WTC11 (cell line): ENCODE data around the gene SNX9. TPM values are rescaled to one million over a fixed set of nuclear protein-coding genes. Genes with fewer than 3 reads are reported as not detected.
"Not testable (repeated sequence)": the region's sequence is repeated elsewhere in the genome, so short reads cannot be mapped to it uniquely, and the experiment has no call there.

Experiments
- ATAC-seq: fragments of 200-7000 bp; cut with Tn5 transposase; 2 replicates; pipeline ENCODE4 v1.10.0; 2021; ENCODE audit warnings: mild to moderate bottlenecking, moderate library complexity
- CTCF ChIA-PET: fragments of 300-600 bp; sonication (Branson Sonifier 250); formaldehyde crosslinking; loops from one replicate; lab custom pipeline; 2021; ENCODE audit warnings: antibody characterized with exemption; lab: Charles Lee
- POLR2A ChIA-PET: fragments of 350-600 bp; sonication (Branson Sonifier 250); formaldehyde crosslinking; loops from one replicate; lab custom pipeline; 2021; ENCODE audit warnings: antibody characterized with exemption; lab: Charles Lee
- DNase-seq: peaks from one replicate; pipeline ENCODE4 v3.0.0; 2021; ENCODE audit warnings: low spot score
- H3K27ac Mint-ChIP-seq: 2 replicates; pipeline ENCODE4 v1.8.0; 2021; ENCODE audit warnings: mixed read lengths
- H3K27me3 Mint-ChIP-seq: 2 replicates; pipeline ENCODE4 v1.8.0; 2021; ENCODE audit warnings: low read depth, mild to moderate bottlenecking, moderate library complexity, mixed read lengths
- H3K36me3 Mint-ChIP-seq: 2 replicates; pipeline ENCODE4 v1.8.0; 2021; ENCODE audit warnings: mixed read lengths
- H3K4me1 Mint-ChIP-seq: 2 replicates; pipeline ENCODE4 v1.8.0; 2022; ENCODE audit warnings: mixed read lengths
- H3K4me3 Mint-ChIP-seq: 2 replicates; pipeline ENCODE4 v1.8.0; 2021; ENCODE audit warnings: mild to moderate bottlenecking, moderate library complexity, mixed read lengths
- H3K9me3 Mint-ChIP-seq: 2 replicates; pipeline ENCODE4 v1.8.0; 2021; ENCODE audit warnings: mixed read lengths
- ESRRA ChIP-seq: sonication (generic); formaldehyde crosslinking; IDR thresholded peaks from 2 replicates; pipeline ENCODE4 v1.8.1; 2022; ENCODE audit warnings: mild to moderate bottlenecking, missing genetic modification reagents, borderline replicate concordance
- GABPB1 ChIP-seq: sonication (generic); formaldehyde crosslinking; IDR thresholded peaks from 2 replicates; pipeline ENCODE4 v1.8.1; 2023; ENCODE audit warnings: mild to moderate bottlenecking, missing genetic modification reagents
- GTF2I ChIP-seq: fragments of 250-450 bp; sonication (Bioruptor Pico); conservative IDR thresholded peaks from 2 replicates; pipeline ENCODE4 v1.4.0; 2021; ENCODE audit warnings: mild to moderate bottlenecking
- IRF2 ChIP-seq: sonication (generic); formaldehyde crosslinking; IDR thresholded peaks from 2 replicates; pipeline ENCODE4 v1.8.0; 2022; ENCODE audit warnings: low read depth, missing genetic modification reagents, borderline replicate concordance
- JUN ChIP-seq: sonication (generic); formaldehyde crosslinking; IDR thresholded peaks from 2 replicates; pipeline ENCODE4 v1.8.0; 2023; ENCODE audit warnings: mild to moderate bottlenecking, missing genetic modification reagents
- NFYB ChIP-seq: sonication (generic); formaldehyde crosslinking; conservative IDR thresholded peaks from 2 replicates; pipeline ENCODE4 v1.8.0; 2022; ENCODE audit warnings: low read depth, missing genetic modification reagents
- RELA ChIP-seq: sonication (generic); formaldehyde crosslinking; IDR thresholded peaks from 2 replicates; pipeline ENCODE4 v1.8.1; 2022; ENCODE audit warnings: missing genetic modification reagents, mild to moderate bottlenecking, borderline replicate concordance
- RORB ChIP-seq: fragments of 250-450 bp; sonication (Bioruptor Pico); IDR thresholded peaks from 2 replicates; pipeline ENCODE4 v1.9.0; 2021; ENCODE audit warnings: mild to moderate bottlenecking
- SP1 ChIP-seq: sonication (generic); formaldehyde crosslinking; conservative IDR thresholded peaks from 2 replicates; pipeline ENCODE4 v1.8.1; 2022; ENCODE audit warnings: missing genetic modification reagents
- ZNF317 ChIP-seq: sonication (generic); formaldehyde crosslinking; IDR thresholded peaks from 2 replicates; pipeline ENCODE4 v1.8.1; 2023; ENCODE audit warnings: low read depth, mild to moderate bottlenecking, moderate library complexity, missing genetic modification reagents, borderline replicate concordance
- total RNA-seq: library from RNA; stranded (reverse); gene quantifications from 3 replicates; pipeline ENCODE4 v1.2.3, GENCODE V29; 2021
- TF ChIP-seq, protein P1 (sequence below): sonication (generic); formaldehyde crosslinking; IDR thresholded peaks from 2 replicates; pipeline ENCODE4 v1.8.1; 2023; ENCODE audit warnings: mild to moderate bottlenecking, missing genetic modification reagents, borderline replicate concordance
- TF ChIP-seq, protein P2 (sequence below): fragments of 250-450 bp; sonication (Bioruptor Pico); IDR thresholded peaks from 2 replicates; pipeline ENCODE4 v2.1.2; 2022; ENCODE audit warnings: mild to moderate bottlenecking, moderate library complexity
- TF ChIP-seq, protein P3 (sequence below): sonication (generic); formaldehyde crosslinking; IDR thresholded peaks from 2 replicates; pipeline ENCODE4 v1.8.0; 2022; ENCODE audit warnings: missing genetic modification reagents
- TF ChIP-seq, protein P4 (sequence below): fragments of 250-450 bp; sonication (Bioruptor Pico); conservative IDR thresholded peaks from 2 replicates; pipeline ENCODE4 v1.9.0; 2021; ENCODE audit warnings: mild to moderate bottlenecking
- TF ChIP-seq, protein P5 (sequence below): fragments of 250-450 bp; sonication (Bioruptor Pico); IDR thresholded peaks from 2 replicates; pipeline ENCODE4 v1.8.0; 2021; ENCODE audit warnings: mild to moderate bottlenecking
- TF ChIP-seq, protein P6 (sequence below): sonication (generic); formaldehyde crosslinking; IDR thresholded peaks from 2 replicates; pipeline ENCODE4 v1.8.0; 2022; ENCODE audit warnings: mild to moderate bottlenecking, missing genetic modification reagents

Gene SNX9
- total RNA-seq, 1 experiment from 2014 or later: 35.0 TPM

DNA sequence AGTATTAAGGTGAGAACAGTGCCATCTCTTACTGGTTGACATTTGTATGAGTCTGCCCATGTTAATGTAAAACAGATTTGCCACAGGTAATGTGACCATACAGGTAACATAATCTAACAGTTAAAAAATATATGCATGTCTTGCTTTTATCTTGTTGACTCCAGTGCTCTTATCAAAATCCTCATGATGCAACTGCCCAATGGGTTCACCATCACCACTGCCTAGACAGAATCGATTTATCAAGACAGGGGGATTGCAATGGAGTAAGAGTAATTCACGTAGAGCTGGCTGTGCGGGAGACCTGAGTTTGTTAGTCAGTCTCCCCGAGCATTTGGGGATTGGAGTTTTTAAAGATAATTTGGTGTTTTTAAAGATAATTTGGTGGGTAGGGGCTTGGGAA, 19.2 kb downstream of the SNX9 start (continued):
- TF ChIP-seq, protein P1, sequence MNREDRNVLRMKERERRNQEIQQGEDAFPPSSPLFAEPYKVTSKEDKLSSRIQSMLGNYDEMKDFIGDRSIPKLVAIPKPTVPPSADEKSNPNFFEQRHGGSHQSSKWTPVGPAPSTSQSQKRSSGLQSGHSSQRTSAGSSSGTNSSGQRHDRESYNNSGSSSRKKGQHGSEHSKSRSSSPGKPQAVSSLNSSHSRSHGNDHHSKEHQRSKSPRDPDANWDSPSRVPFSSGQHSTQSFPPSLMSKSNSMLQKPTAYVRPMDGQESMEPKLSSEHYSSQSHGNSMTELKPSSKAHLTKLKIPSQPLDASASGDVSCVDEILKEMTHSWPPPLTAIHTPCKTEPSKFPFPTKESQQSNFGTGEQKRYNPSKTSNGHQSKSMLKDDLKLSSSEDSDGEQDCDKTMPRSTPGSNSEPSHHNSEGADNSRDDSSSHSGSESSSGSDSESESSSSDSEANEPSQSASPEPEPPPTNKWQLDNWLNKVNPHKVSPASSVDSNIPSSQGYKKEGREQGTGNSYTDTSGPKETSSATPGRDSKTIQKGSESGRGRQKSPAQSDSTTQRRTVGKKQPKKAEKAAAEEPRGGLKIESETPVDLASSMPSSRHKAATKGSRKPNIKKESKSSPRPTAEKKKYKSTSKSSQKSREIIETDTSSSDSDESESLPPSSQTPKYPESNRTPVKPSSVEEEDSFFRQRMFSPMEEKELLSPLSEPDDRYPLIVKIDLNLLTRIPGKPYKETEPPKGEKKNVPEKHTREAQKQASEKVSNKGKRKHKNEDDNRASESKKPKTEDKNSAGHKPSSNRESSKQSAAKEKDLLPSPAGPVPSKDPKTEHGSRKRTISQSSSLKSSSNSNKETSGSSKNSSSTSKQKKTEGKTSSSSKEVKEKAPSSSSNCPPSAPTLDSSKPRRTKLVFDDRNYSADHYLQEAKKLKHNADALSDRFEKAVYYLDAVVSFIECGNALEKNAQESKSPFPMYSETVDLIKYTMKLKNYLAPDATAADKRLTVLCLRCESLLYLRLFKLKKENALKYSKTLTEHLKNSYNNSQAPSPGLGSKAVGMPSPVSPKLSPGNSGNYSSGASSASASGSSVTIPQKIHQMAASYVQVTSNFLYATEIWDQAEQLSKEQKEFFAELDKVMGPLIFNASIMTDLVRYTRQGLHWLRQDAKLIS: no peak
- TF ChIP-seq, protein P2, sequence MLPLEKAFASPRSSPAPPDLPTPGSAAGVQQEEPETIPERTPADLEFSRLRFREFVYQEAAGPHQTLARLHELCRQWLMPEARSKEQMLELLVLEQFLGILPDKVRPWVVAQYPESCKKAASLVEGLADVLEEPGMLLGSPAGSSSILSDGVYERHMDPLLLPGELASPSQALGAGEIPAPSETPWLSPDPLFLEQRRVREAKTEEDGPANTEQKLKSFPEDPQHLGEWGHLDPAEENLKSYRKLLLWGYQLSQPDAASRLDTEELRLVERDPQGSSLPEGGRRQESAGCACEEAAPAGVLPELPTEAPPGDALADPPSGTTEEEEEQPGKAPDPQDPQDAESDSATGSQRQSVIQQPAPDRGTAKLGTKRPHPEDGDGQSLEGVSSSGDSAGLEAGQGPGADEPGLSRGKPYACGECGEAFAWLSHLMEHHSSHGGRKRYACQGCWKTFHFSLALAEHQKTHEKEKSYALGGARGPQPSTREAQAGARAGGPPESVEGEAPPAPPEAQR (CRISPR knock-in tag): no peak
- TF ChIP-seq JUN (CRISPR knock-in tag) (no peak), NFYB (CRISPR knock-in tag) (no peak), GABPB1 (CRISPR knock-in tag) (no peak), RORB (CRISPR knock-in tag) (no peak)
- TF ChIP-seq, all 79 proteins: peak for 0

DNA sequence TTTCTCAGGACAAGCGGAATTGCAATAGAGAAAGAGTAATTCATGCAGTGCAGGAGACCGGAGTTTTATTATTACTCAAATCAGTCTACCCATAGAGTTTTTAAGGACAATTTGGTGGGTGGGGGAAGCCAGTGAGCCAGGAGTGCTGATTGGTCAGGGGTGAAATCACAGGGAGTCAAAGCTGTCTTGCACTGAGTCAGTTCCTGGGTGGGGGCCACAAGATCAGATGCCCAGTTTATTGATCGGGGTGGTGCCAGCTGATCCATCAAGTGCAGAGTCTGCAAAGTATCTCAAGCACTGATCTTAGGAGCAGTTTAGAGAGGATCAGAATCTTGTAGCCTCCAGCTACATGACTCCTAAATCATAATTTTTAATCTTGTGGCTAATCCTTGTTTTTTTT, 21.1 kb downstream of the SNX9 start:
- ATAC-seq, H3K36me3 Mint-ChIP-seq, H3K27me3 Mint-ChIP-seq, H3K9me3 Mint-ChIP-seq, DNase-seq, POLR2A ChIA-PET, H3K4me3 Mint-ChIP-seq: not testable (repeated sequence)
- peaks cover 77% of the 10 kb centered on the region for H3K4me1 Mint-ChIP-seq
- peak overlapping the region; percentile 26; the same call in 1 of the 2 replicates for H3K27ac Mint-ChIP-seq
- CTCF ChIA-PET: interaction anchor here (1.5 kb wide), 1 partner anchor 29 kb away, joined by 4 read pairs; no protein-coding TSS in a partner anchor

DNA sequence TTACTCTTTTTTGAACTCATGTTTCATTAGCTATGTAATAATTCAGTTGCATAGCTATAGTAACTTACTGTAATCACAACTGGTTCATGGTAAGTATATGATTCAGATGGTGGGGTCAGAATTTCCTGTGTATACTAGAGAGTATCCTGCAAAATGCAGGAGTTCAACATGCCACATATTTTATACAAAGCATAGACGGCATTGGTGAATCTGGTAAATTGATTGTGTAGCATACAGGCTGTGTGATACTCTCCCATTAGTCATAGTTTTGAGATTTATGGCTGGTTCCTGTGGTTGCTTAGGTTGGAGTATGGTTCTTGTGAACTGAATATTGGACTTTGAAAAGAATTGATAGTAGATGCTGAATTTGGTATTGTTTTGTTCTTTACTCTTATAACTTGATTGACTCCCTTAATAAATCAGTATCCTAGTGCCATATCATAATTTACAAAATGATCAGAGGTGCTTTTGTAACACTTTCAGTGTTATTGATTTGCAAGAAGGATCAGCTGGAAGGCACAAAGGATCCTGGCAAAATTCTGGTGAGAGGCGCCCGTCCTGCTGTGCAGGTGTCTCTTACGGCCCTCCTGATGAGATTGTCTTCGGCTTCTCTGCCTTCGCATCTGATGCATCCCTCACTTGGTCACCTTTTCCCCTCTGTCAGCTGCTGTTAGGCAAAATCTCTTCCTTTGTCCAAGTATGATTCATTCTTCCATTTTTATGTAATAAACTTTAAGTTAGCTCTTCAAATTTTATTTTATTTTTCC, 22.6 kb downstream of the SNX9 start:
- Mint-ChIP-seq H3K36me3 (no peaks in the 10 kb centered on the region), H3K4me1 (peaks cover 76% of the 10 kb centered on the region), H3K27me3 (no peaks in the 10 kb centered on the region), H3K4me3 (no peak overlapping the region), H3K9me3 (no peaks in the 10 kb centered on the region), H3K27ac (no peak overlapping the region; the same call in 1 of the 2 replicates)
- DNase-seq (no peak), ATAC-seq (no peak)
- ChIA-PET CTCF (interaction anchor here (0.9 kb wide), 1 partner anchor 28 kb away, joined by 5 read pairs; no protein-coding TSS in a partner anchor), POLR2A (no interaction called here)
- TF ChIP-seq, protein P3, sequence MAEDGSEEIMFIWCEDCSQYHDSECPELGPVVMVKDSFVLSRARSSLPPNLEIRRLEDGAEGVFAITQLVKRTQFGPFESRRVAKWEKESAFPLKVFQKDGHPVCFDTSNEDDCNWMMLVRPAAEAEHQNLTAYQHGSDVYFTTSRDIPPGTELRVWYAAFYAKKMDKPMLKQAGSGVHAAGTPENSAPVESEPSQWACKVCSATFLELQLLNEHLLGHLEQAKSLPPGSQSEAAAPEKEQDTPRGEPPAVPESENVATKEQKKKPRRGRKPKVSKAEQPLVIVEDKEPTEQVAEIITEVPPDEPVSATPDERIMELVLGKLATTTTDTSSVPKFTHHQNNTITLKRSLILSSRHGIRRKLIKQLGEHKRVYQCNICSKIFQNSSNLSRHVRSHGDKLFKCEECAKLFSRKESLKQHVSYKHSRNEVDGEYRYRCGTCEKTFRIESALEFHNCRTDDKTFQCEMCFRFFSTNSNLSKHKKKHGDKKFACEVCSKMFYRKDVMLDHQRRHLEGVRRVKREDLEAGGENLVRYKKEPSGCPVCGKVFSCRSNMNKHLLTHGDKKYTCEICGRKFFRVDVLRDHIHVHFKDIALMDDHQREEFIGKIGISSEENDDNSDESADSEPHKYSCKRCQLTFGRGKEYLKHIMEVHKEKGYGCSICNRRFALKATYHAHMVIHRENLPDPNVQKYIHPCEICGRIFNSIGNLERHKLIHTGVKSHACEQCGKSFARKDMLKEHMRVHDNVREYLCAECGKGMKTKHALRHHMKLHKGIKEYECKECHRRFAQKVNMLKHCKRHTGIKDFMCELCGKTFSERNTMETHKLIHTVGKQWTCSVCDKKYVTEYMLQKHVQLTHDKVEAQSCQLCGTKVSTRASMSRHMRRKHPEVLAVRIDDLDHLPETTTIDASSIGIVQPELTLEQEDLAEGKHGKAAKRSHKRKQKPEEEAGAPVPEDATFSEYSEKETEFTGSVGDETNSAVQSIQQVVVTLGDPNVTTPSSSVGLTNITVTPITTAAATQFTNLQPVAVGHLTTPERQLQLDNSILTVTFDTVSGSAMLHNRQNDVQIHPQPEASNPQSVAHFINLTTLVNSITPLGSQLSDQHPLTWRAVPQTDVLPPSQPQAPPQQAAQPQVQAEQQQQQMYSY: no peak
- TF ChIP-seq, protein P4, sequence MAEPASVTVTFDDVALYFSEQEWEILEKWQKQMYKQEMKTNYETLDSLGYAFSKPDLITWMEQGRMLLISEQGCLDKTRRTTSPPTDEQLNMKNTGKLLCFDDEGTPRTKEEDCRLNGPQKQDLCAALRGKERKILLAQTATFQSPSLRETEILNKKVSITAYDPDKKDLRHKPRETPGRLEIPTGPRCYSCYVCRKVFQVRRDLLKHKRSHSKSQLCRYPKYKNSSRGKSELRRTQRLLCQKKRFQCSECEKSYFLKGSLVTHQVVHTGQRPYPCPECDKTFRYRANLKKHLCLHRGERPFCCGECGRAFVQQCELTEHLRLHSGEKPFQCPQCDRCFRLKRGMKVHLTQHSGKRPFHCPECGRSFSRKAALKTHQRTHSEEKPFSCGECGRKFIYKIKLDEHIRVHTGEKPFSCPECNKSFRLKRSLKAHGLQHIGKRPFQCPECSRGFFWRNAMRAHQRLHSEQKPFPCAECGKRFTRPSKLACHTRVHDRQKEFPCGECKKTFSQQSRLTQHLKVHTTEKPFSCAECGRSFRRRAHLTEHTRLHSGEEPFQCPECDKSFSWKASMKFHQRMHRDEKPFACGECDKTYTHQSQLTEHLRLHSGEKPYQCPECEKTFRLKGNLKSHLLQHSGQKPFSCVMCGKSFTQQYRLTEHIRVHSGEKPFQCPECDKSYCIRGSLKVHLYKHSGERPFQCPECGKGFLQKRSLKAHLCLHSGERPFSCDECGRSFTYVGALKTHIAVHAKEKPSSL (CRISPR knock-in tag): no peak
- TF ChIP-seq, protein P5, sequence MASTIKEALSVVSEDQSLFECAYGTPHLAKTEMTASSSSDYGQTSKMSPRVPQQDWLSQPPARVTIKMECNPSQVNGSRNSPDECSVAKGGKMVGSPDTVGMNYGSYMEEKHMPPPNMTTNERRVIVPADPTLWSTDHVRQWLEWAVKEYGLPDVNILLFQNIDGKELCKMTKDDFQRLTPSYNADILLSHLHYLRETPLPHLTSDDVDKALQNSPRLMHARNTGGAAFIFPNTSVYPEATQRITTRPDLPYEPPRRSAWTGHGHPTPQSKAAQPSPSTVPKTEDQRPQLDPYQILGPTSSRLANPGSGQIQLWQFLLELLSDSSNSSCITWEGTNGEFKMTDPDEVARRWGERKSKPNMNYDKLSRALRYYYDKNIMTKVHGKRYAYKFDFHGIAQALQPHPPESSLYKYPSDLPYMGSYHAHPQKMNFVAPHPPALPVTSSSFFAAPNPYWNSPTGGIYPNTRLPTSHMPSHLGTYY (CRISPR knock-in tag): no peak
- TF ChIP-seq SP1 (CRISPR knock-in tag) (no peak), GTF2I (CRISPR knock-in tag) (no peak), ZNF317 (CRISPR knock-in tag) (no peak), RELA (no peak), IRF2 (CRISPR knock-in tag) (no peak), ESRRA (CRISPR knock-in tag) (no peak)
- TF ChIP-seq, protein P6, sequence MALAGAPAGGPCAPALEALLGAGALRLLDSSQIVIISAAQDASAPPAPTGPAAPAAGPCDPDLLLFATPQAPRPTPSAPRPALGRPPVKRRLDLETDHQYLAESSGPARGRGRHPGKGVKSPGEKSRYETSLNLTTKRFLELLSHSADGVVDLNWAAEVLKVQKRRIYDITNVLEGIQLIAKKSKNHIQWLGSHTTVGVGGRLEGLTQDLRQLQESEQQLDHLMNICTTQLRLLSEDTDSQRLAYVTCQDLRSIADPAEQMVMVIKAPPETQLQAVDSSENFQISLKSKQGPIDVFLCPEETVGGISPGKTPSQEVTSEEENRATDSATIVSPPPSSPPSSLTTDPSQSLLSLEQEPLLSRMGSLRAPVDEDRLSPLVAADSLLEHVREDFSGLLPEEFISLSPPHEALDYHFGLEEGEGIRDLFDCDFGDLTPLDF (CRISPR knock-in tag): no peak
